Loucy (cell line): ENCODE data around the gene SNORC.

Experiments
- H2AFZ ChIP-seq: fragments of 200-600 bp; sonication (generic); 2 replicates; pipeline ENCODE4 v1.6.0; 2016; ENCODE audit warnings: antibody characterized with exemption, mild to moderate bottlenecking, low read length, moderate library complexity
- H3F3A ChIP-seq: fragments of 200-600 bp; 2 replicates; pipeline ENCODE4 v1.6.0; 2016; ENCODE audit warnings: antibody characterized with exemption, low read depth, mild to moderate bottlenecking
- H3K27me3 ChIP-seq: fragments of 200-600 bp; sonication (generic); 2 replicates; pipeline ENCODE4 v1.6.1; 2014; ENCODE audit warnings: low read length, mild to moderate bottlenecking; ENCODE audit not compliant: insufficient read depth, poor library complexity, severe bottlenecking
- H3K36me3 ChIP-seq: fragments of 200-600 bp; sonication (generic); 2 replicates; pipeline ENCODE4 v1.6.1; 2016; ENCODE audit warnings: low read length; ENCODE audit not compliant: insufficient read depth
- H3K4me1 ChIP-seq: fragments of 200-600 bp; sonication (generic); 2 replicates; pipeline ENCODE4 v1.5.1; 2014; ENCODE audit warnings: low read length, mild to moderate bottlenecking; ENCODE audit not compliant: insufficient read depth, poor library complexity, severe bottlenecking
- H3K4me2 ChIP-seq: fragments of 200-600 bp; sonication (generic); 2 replicates; pipeline ENCODE4 v1.6.0; 2014; ENCODE audit warnings: antibody characterized with exemption, low read length, low read depth, mild to moderate bottlenecking; ENCODE audit not compliant: poor library complexity, severe bottlenecking
- H3K4me3 ChIP-seq: fragments of 200-600 bp; sonication (generic); 2 replicates; pipeline ENCODE4 v1.5.1; 2014; ENCODE audit warnings: low read length, mild to moderate bottlenecking, mixed read lengths; ENCODE audit not compliant: poor library complexity, severe bottlenecking
- H3K79me2 ChIP-seq: fragments of 200-600 bp; sonication (generic); 2 replicates; pipeline ENCODE4 v1.6.1; 2014; ENCODE audit warnings: low read length; ENCODE audit not compliant: insufficient read depth
- H3K9ac ChIP-seq: fragments of 200-600 bp; sonication (generic); 2 replicates; pipeline ENCODE4 v1.6.0; 2014; ENCODE audit warnings: mild to moderate bottlenecking, low read depth, low read length, moderate library complexity; ENCODE audit not compliant: poor library complexity, severe bottlenecking
- H3K9me2 ChIP-seq: fragments of 200-600 bp; sonication (generic); replicated peaks from 2 replicates; pipeline ENCODE4 v1.6.1; 2016; ENCODE audit warnings: low read depth, low read length, mixed read lengths
- H3K9me3 ChIP-seq: fragments of 200-600 bp; sonication (generic); 2 replicates; pipeline ENCODE4 v1.6.1; 2014; ENCODE audit warnings: mild to moderate bottlenecking, antibody characterized with exemption, low read length, low read depth; ENCODE audit not compliant: insufficient read depth
- H4K20me1 ChIP-seq: fragments of 200-600 bp; sonication (generic); 2 replicates; pipeline ENCODE4 v1.6.0; 2014; ENCODE audit warnings: antibody characterized with exemption, low read length, mild to moderate bottlenecking; ENCODE audit not compliant: insufficient read depth, poor library complexity, severe bottlenecking
- CTCF ChIP-seq: fragments of 200-600 bp; sonication (generic); conservative IDR thresholded peaks from 2 replicates; pipeline ENCODE4 v1.5.1; 2014; ENCODE audit warnings: mild to moderate bottlenecking, antibody characterized with exemption, low read length
- EZH2phosphoT487 ChIP-seq: fragments of 200-600 bp; IDR thresholded peaks from 2 replicates; pipeline ENCODE4 v1.6.1; 2018; ENCODE audit warnings: antibody characterized with exemption, mild to moderate bottlenecking, moderate library complexity, borderline replicate concordance

The SNORC gene

GRCh38 chr2:232833830-232834229, 36.2 kb upstream of the SNORC start:
- Histone ChIP-seq H3K4me1 (peaks cover 36% of the 10 kb centered on the region), H3K79me2 (no peaks in the 10 kb centered on the region), H3K4me3 (no peak overlapping the region), H3K36me3 (peaks cover 66% of the 10 kb centered on the region), H3K27me3 (no peaks in the 10 kb centered on the region), H3K9me2 (no peaks in the 10 kb centered on the region), H4K20me1 (no peaks in the 10 kb centered on the region), H3K9me3 (no peaks in the 10 kb centered on the region), H3K4me2 (no peak overlapping the region), H3K9ac (no peak overlapping the region), H3F3A (0 out of 2 replicates have a peak, but pooled peaks cover 2% of the 10 kb centered on the region), H2AFZ (no peak overlapping the region)
- TF ChIP-seq CTCF, result no peak
- TF ChIP-seq EZH2phosphoT487, result no peak

- Histone ChIP-seq H3K4me1 (peaks cover 50% of the 10 kb centered on the region), H2AFZ (no peak overlapping the region), H3K27me3 (no peaks in the 10 kb centered on the region), H3K79me2 (no peaks in the 10 kb centered on the region), H4K20me1 (no peaks in the 10 kb centered on the region), H3K9ac (no peak overlapping the region), H3K9me3 (no peaks in the 10 kb centered on the region), H3K4me3 (no peak overlapping the region), H3K36me3 (peaks cover 69% of the 10 kb centered on the region), H3K4me2 (no peak overlapping the region), H3K9me2 (no peaks in the 10 kb centered on the region), H3F3A (0 out of 2 replicates have a peak, but pooled peaks cover 2% of the 10 kb centered on the region)
- TF ChIP-seq EZH2phosphoT487 (no peak), CTCF (no peak)
Observed at GRCh38 chr2:232835687-232836208, 34.3 kb upstream of the SNORC start.

GRCh38 chr2:232836934-232837333, 33.1 kb upstream of the SNORC start:
- H3K36me3 ChIP-seq, result peaks cover 62% of the 10 kb centered on the region
- no peak overlapping the region for H3K9ac ChIP-seq

More at GRCh38 chr2:232836934-232837333, 33.1 kb upstream of the SNORC start:
- H3K4me3 ChIP-seq, result no peak overlapping the region
- H3K4me1 ChIP-seq, result peaks cover 44% of the 10 kb centered on the region
- H3K27me3 ChIP-seq, result no peaks in the 10 kb centered on the region
- no peaks in the 10 kb centered on the region for H4K20me1 ChIP-seq
- H3F3A ChIP-seq, result no peaks in the 10 kb centered on the region
- no peaks in the 10 kb centered on the region for H3K9me3 ChIP-seq
- H2AFZ ChIP-seq, result no peak overlapping the region
- no peaks in the 10 kb centered on the region for H3K9me2 ChIP-seq
- no peak overlapping the region for H3K4me2 ChIP-seq
- TF ChIP-seq EZH2phosphoT487 (no peak), CTCF (no peak)
- no peaks in the 10 kb centered on the region for H3K79me2 ChIP-seq
